IPS-18c (cell line): ENCODE measurements around the gene RNASEH1.
A peak's percentile ranks its signal among the peaks of the same experiment; 100 is the strongest.
"Not testable (repeated sequence)": the region's sequence is repeated elsewhere in the genome, so short reads cannot be mapped to it uniquely, and the experiment has no call there.

Experiments
- H3K4me3 ChIP-seq: 2 replicates; pipeline ENCODE4 v1.7.0; 2013; ENCODE audit warnings: low read depth, mild to moderate bottlenecking, low read length, moderate library complexity; ENCODE audit not compliant: insufficient read depth
- H3K9me3 ChIP-seq: one replicate; pipeline ENCODE4 v1.6.1; 2013; ENCODE audit warnings: mild to moderate bottlenecking, low read length, moderate library complexity; ENCODE audit not compliant: control insufficient read depth, insufficient read depth

RNASEH1 gene

GRCh38 chr2:3595985-3596384 lies 37.9 kb upstream of the RNASEH1 start:
- H3K9me3 ChIP-seq, result no peaks in the 10 kb centered on the region

GRCh38 chr2:3595404-3595803 lies 37.3 kb upstream of the RNASEH1 start:
- Histone ChIP-seq H3K9me3 (no peaks in the 10 kb centered on the region), H3K4me3 (no peak overlapping the region)

More at GRCh38 chr2:3595985-3596384, 37.9 kb upstream of the RNASEH1 start:
- H3K4me3 ChIP-seq, result no peak overlapping the region

- no peak within 1 kb of the TSS for H3K4me3 ChIP-seq
- H3K9me3 ChIP-seq, result no peaks in the 10 kb centered on the region
Measured at GRCh38 chr2:3594493-3595281, 36.6 kb upstream of the RNASEH1 start, which contains the start of gene COLEC11. Gene COLEC11 (plus strand): TSS chr2:3595112. CDS start chr2:3604341, 9,229 bp downstream.

- Histone ChIP-seq H3K4me3 (no peak overlapping the region), H3K9me3 (no peaks in the 10 kb centered on the region)
Measured at GRCh38 chr2:3589086-3589485, 31.0 kb upstream of the RNASEH1 start.

- H3K9me3 ChIP-seq, result no peaks in the 10 kb centered on the region
- H3K4me3 ChIP-seq, result no peak overlapping the region
Measured at GRCh38 chr2:3588084-3588483, 30.0 kb upstream of the RNASEH1 start.

- no peaks in the 10 kb centered on the region for H3K9me3 ChIP-seq
- no peak overlapping the region for H3K4me3 ChIP-seq
Measured at GRCh38 chr2:3587432-3587831, 29.3 kb upstream of the RNASEH1 start.

- no peaks in the 10 kb centered on the region for H3K9me3 ChIP-seq
Measured at GRCh38 chr2:3587021-3587420, 28.9 kb upstream of the RNASEH1 start.

GRCh38 chr2:3586220-3586619 lies 28.1 kb upstream of the RNASEH1 start:
- Histone ChIP-seq H3K9me3 (no peaks in the 10 kb centered on the region), H3K4me3 (no peak overlapping the region)

More at GRCh38 chr2:3587021-3587420, 28.9 kb upstream of the RNASEH1 start:
- no peak overlapping the region for H3K4me3 ChIP-seq

- no peak overlapping the region for H3K4me3 ChIP-seq
- H3K9me3 ChIP-seq, result no peaks in the 10 kb centered on the region
Measured at GRCh38 chr2:3585261-3586109, 27.4 kb upstream of the RNASEH1 start.

- no peaks in the 10 kb centered on the region for H3K9me3 ChIP-seq
- H3K4me3 ChIP-seq, result no peak overlapping the region
Measured at GRCh38 chr2:3584608-3585260, 26.6 kb upstream of the RNASEH1 start.

GRCh38 chr2:3584076-3584475 lies 25.9 kb upstream of the RNASEH1 start:
- no peak overlapping the region for H3K4me3 ChIP-seq

GRCh38 chr2:3581367-3582262 lies 23.5 kb upstream of the RNASEH1 start:
- Histone ChIP-seq H3K9me3 (no peaks in the 10 kb centered on the region), H3K4me3 (no peak overlapping the region)

More at GRCh38 chr2:3584076-3584475, 25.9 kb upstream of the RNASEH1 start:
- H3K9me3 ChIP-seq, result no peaks in the 10 kb centered on the region

- H3K9me3 ChIP-seq, result no peaks in the 10 kb centered on the region
- H3K4me3 ChIP-seq, result no peak overlapping the region
Measured at GRCh38 chr2:3580449-3580848, 22.3 kb upstream of the RNASEH1 start.

- Histone ChIP-seq H3K4me3 (no peak overlapping the region; the same call in 1 of the 2 replicates), H3K9me3 (no peaks in the 10 kb centered on the region)
Measured at GRCh38 chr2:3578987-3579386, 20.9 kb upstream of the RNASEH1 start.

GRCh38 chr2:3576263-3576630 lies 18.1 kb upstream of the RNASEH1 start:
- peak overlapping the region; percentile 91 for H3K4me3 ChIP-seq
- H3K9me3 ChIP-seq, result not testable (repeated sequence)

- H3K4me3 ChIP-seq, result peak overlapping the region; percentile 91
- no peaks in the 10 kb centered on the region for H3K9me3 ChIP-seq
Measured at GRCh38 chr2:3575534-3576262, 17.6 kb upstream of the RNASEH1 start.
